ENCODE measurements around the gene DPP10.

DPP10 gene

DNA sequence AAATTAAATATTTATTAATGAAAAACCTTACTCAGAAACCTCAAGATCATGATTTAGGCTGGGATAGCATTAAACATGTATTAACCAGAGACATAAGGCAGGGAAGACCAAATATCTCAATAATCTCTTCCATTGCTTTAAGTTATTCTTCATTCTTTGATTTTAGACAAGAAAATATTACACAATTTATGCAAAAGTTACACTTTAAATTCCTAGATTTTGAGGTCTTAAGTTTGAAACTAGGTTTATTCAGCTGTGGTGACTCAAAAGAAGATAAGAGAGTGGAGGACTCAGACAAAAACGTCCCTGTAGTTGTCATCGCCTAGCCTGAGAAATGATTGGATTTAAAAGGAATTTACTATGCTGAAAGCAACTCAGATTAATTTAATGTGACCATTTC lies 1110.3 kb downstream of the DPP10 start:
- no peak for DNase-seq (ENCODE audit: low read depth, low spot score)

DNA sequence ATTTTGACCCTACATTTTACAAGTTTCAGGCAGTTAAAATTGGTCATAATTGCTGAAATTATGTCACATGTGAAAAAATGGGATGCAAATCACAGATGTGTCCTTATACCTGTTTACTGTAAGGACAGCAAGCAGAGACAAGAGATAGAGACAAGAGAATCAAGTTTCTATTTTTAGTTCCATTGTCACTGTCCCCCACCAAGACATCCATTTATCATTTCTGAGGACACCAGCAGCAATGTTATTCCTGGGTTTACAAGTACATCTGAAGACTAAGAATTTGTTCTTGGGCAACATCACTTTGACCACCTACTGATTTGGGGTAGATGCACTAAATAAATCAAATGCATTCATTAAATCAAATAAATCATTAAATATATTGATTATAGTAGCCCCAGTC lies 1111.7 kb downstream of the DPP10 start:
- DNase-seq (ENCODE audit: low read depth, low spot score), result no peak

DNA sequence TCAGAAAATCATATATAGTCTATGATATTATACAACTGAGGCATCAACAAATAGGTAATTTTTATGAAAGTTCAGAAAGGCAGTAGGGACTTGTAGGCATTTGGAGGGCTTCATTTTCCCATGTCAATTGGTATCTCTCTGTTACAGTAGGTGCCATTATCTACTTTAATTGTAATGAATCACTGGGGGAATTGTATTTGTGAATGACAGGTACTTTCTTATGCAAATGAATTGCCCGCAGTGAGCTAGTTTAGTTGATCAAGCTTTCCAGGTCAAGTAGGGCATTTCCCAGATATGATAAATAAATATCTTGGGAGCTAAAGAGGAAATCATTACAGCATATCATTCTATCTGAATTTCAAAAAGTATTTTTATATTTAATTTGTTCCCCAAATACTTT lies 1116.3 kb downstream of the DPP10 start:
- DNase-seq (ENCODE audit: low read depth, low spot score), result no peak

DNA sequence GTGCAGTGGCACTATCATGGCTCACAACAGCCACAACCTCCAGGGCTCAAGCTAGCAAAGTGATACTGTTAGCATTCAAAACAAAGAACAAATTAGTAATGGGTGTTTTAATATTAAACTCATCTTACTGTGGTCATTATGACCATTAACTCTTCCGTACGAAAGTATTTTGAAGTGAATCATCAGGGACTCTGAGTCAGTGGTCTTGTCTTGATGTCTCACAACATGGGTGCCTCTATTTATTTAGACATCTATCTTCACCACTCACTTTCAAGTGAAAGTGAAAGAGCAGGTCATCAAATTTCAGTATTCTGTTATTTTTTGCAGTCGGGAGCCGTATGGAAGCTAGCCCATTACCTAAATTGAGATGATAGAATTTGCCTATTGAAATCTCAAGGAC lies 1118.2 kb downstream of the DPP10 start:
- no peak for DNase-seq (ENCODE audit: low read depth, low spot score)

DNA sequence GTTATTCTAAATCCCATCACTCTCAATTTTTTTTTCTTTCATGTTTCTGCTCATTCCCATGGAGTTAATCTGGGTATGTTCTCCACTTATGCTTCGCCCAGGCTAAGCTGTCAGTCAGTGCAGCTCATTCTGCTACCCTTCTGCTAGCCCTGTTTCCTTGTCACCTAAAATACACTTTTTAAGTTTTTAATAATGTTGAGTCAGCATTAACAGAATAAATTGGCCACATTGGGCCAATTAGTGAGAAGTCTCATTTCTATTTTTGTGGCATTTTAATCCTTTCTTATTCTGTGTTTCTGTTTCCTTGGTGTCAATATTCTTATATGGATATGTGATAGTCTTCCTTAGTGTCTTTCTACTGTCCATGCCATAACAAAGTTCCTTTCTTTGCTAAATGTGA lies 1126.2 kb downstream of the DPP10 start:
- no peak for DNase-seq (ENCODE audit: low read depth, low spot score)

DNA sequence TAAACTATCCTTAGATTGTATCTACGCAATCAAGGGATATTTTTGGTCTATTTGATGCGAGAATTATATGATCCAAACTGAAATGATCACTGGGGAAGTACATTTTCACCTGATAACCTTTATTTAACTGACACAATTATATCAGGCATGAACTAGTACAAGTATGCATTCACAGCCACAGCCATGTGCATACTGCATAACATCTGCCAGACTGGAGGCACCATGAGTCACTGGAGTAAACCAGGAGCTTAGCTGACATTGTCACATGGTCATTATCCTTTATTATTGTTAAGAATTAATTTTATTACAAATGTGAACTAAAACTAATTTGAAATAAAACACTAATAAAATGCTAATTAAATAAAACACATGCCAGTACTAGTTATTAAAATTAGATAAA lies 1127.1 kb downstream of the DPP10 start:
- DNase-seq (ENCODE audit: low read depth, low spot score), result no peak

DNA sequence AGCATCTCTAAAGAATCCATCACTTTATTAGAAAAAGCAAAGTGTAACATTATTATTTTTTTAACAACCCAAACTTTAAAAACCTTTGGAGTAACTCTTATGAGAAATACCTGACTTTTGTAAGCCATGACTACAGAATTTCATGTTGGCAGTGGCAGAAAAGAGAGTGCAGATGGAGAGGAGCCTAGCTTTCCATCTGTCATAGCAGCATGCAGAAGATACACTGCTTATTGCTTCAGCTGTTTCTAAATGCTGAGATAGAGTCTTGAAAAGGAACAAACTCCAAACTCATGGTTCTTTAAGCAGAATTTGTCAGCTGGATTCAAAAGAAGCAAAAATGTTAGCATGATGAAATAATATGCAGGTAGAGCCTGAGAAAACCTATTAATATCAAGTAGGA lies 1130.3 kb downstream of the DPP10 start:
- DNase-seq (ENCODE audit: low read depth, low spot score), result no peak

DNA sequence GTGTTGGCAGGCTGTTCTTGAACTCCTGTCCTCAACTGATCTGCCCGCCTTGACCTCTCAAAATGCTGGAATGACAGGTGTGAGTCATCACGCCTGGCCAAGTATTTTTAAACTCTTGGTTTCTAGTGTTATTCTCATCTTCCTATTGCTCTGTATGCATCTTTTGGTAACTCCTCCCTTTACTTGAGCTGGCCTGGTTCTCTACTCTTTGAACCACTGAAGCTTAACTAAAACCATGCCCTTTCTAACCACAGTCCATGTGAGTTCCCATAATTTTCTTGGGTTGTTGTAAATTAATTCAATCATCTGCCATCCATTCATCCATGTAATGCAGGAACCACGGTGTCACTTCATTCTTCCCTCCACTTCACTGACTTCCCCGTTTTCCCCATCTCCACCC lies 1131.3 kb downstream of the DPP10 start:
- DNase-seq (ENCODE audit: low read depth, low spot score), result no peak

DNA sequence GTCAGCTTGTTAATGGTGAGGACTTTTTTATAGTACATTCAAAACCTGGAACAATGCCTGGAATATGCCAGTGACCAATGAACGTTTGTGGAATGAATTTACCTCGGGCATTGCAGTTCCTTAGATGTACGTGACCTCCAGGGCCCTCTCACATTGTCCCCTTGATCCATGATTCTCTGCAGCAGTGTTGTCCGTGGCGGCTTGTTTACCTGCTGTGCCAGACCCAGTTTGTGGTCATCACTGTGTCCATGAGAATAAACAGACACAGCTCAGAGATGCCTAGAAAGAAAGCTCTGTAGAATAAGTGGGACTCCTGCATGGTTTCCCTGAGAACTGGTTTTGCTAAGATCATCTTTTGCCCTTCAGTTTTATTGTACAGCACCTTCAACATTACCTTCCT lies 1132.2 kb downstream of the DPP10 start:
- no peak for DNase-seq (ENCODE audit: low read depth, low spot score)

DNA sequence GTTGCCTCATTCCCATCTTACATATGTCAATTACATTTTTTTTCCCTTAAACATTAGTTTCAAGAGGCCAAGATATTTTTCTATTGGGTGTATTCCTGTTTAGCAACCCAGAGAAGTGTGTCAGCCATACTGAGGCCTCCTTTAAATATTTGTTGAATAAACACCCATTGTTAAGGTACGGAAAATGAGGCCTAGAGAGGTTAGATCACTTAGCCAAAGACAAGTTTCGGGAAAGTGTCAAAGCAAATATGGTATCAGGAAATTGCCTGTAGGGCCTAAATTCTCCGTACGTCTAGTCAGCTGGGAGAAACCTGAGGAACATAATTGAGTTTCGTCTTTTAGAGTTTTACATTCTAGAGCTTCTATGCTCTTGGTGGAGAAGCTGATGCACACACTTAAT lies 1138.3 kb downstream of the DPP10 start:
- no peak for DNase-seq (ENCODE audit: low read depth, low spot score)

DNA sequence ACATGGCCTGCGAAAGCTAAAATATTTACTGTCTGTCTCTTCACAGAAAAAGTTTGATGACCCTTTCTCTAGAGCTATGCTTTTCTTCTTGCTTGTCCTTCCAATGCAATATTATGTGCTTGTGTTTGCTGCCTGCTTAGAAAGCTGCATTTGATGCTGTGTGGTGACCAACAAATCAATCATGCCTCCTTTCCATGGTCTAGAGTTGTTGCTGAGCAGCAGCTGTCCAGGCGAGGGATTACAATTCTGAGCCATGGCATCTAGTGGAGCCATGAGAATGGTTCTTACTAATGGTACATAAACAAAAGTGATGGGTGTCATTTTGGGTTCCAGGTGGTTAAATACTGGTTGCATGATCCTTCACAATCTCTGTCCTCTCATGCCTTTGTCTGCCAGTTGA lies 1142.1 kb downstream of the DPP10 start:
- no peak for DNase-seq (ENCODE audit: low read depth, low spot score)

DNA sequence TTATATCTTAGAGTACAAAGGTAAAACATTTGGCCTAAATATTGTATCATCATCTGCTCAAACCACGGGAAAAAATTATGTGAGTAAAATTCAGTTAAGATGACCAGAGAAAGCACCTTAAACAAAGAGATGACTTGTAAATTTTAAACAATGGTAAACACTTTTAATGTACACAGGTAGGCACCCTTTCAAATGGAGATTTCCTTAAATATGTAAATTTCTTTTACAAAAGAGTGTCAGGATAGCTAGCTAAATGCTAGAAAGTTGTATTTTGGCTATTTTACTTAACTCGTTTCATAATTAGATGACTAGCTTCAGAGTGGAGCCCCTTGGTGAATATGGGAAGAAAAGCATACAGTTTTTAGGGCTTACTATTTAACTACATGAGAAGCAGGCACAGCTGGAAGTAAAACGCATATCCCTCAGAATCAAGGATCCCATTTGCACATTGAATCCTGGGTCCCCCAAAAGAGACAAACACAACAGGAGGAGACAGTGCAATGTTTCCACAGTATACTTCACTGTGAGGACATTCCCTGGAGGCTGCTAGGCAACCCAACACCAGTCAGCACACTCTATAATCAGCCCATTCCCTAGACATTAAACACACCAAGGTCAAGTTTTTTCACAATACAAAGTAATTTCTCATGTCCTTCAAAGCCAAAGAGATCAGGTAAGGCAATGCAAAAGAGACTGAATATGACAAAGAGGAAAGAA lies 1154.4 kb downstream of the DPP10 start:
- no peak for DNase-seq (ENCODE audit: low read depth, low spot score)

DNA sequence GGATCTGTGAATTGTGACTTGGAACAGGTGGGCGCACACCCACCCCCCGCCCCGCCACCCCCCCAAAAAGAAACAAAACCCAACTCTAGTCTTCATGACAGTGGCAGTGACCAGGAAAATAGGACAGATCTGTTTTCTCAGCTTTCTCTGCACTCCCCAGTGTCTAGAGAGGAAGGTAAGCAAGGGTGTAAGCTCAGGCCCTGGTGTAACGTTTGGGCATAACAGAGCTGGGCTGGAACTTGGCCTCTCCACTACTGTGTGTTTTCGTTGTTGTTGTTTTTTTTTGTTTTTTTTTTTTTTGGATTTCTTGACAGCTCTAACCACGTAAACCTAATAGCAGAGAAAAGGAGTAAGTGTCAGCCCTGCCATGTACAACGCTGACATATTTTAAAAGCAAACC lies 1160.8 kb downstream of the DPP10 start:
- no peak for DNase-seq (ENCODE audit: low read depth, low spot score)

DNA sequence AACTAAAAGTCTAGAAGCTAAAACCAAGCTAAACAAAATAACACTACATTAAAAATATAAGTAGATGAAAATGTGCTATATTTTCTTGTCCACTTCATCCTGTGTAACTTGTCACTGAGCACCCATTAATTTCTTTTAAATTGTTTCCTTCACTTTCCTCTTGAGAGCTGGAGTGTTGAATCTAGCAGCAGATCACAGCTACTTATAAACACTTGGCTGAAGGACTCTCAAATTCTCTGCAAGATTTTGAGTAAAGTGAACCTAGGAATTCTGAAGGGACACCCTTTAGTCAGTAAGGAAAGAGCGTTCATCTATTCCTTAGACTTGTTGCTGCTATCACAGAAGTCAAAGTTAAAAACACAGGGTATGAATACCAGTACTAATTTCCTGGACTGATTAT lies 1163.9 kb downstream of the DPP10 start:
- DNase-seq (ENCODE audit: low read depth, low spot score), result no peak

DNA sequence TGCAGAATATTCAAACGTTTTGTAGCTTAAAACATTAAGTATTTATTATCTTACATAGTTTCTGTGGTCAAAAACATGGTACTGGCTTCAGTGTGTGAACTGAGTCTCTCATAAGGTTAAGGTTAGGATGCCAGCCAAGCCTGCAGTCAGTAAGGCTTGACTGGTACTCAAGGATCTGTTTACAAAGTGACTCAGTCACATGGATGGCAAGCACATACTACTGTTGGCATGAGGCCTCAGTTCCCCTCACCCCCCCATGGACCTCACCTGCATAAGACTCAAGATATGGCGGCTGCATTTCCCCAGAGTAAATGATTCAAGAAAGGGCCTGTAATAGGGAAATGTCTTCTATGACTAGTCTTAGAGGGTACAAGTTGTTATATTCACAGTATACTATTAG lies 1167.5 kb downstream of the DPP10 start:
- no peak for DNase-seq (ENCODE audit: low read depth, low spot score)

DNA sequence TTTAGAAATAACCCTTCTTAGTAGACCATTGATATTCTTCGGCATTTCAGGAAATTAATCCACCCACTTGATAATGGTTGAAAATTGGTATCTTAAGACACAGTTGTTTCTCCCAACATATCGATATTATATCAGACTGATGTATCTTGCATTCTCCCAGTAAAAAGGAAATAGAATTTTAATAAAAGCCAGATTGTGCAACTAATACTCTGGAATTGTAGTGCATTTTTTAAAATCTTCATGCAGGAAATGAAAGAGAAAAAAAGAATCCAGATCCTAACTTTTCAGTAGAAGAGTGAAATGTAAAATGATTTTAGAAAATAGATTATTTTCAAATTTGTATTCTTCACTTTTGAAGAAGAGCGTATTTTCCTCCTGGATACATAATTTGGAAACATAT lies 1168.4 kb downstream of the DPP10 start:
- no peak for DNase-seq (ENCODE audit: low read depth, low spot score)

DNA sequence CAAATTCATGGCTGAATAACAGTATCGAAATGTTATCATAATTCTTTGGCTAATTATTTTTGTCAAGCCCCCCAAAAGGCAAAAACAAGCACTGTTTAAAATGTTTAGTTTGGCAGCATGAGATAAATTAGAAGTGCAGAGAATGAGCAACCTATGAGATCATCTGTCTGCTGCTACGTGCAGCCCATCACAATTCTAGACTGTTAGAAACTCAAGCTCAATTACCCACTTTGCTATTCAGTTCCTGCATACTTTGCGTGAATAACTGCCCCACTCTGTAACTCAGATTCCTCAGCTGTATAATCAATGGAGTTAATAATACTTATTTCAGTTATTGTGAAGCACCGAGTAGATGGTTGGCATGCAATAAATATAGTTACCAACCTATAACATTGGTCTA lies 1181.9 kb downstream of the DPP10 start:
- no peak for DNase-seq (ENCODE audit: low read depth, low spot score)

DNA sequence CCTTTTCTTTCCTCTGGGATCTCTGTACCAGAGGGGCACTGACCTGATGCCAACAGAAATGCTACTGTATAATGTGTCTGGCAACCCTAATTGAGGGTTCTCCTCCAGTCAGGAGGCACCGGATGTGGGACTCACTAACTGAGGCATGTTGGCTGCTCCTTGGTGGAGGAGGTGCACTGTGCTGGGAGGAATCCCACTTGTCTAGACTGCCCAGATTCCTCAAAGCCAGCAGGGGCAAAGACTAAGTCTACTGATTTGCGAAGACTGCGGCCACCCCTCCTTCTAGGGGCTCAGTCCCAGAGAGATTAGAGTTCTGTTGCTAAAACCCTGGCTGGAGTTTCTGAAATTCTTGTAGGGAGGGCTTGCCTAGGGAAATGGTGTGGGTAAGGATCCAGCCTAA lies 1192.1 kb downstream of the DPP10 start:
- no peak for DNase-seq (ENCODE audit: low read depth, low spot score)

DNA sequence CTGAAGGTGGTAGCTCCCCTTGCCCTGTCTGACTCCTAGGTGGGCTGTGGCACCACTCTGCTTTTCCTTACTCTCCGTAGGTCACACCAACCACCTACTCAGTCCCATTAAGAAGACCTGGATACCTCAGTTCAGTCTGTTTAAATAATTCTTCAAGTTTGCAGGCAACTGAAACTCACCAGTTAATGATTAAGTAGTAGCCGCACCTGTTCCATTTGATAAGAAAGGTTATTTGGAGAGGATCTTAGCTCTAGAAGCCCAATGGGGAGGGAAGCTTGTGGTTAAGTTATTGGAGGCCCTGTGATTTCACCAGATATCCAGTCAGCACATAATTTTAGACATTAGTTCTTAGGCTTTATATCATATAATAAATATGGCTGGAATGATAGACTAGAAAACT lies 1193.0 kb downstream of the DPP10 start:
- no peak for DNase-seq (ENCODE audit: low read depth, low spot score)

DNA sequence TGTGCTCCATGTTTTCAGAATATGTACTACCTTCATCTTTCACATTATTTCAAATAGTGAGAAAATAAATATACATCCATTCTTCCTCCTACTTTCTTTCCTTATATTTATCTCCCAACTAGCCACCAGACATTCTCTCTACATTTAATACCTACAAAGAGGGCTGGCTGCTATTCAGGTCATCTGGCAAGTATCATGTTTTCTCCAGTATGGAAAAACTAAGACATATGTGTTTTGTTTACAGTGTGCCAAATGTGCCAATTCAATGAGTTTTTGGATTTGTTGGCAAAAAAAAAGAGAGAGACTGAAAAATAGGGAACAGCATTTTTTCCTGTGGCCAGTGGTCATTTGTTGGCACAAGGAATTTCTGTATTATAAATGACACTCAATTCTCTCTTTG lies 1207.3 kb downstream of the DPP10 start:
- DNase-seq (ENCODE audit: low read depth, low spot score), result no peak

DNA sequence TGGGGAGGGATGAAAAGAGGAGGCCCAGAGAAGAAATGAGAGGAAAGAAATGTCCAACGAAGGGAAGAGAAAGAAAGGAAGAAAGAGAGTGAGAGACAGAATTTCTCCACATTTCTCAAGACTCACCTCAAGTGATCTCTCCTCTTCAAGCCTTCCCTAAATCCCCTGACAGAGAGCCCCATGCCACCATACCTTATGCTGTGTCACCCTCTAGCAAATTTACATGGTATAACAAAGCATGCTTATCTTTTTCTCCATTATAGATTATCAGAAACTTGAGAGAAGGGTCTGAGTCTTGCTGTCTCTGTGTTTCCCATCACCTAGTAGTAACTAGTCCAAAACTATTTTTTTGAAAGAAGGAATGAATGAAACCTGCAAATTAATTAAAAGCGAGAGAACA lies 1208.4 kb downstream of the DPP10 start:
- no peak for DNase-seq (ENCODE audit: low read depth, low spot score)

DNA sequence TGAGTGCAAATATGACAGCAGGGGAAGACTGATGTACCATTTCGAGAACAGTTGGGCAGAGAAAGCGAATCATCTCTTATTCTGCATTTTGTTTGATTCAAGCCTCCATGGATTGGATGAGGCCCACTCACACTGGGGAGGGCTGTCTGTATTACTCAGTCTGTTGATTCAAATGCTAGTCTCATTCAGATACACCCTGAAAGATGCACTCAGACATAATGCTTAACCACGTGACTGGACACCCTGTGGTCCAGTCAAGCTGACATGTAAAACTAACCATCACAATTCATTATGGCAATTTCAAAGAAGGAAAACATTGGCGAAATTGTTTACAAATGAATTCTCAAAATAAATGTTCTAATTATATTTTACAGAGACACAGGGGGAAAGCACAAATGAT lies 1210.2 kb downstream of the DPP10 start:
- DNase-seq (ENCODE audit: low read depth, low spot score), result no peak

DNA sequence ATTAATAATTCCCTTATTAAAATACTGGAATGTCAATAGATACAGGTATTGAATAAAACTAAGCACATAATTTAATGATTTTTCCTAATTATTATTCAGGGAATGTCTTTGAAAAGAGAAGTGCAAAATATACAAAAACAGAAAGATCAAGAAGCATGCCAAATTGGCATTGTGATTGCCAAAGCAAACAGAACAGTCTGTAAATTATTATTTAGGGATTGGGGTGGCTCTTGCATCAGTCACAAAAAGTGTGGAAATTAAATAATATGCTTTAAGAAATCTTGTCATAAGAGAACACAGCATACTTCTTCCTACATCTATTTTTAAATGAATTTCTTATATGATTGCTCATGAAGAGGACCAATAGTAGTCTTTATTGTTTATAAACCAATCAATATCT lies 1211.9 kb downstream of the DPP10 start:
- DNase-seq (ENCODE audit: low read depth, low spot score), result no peak

DNA sequence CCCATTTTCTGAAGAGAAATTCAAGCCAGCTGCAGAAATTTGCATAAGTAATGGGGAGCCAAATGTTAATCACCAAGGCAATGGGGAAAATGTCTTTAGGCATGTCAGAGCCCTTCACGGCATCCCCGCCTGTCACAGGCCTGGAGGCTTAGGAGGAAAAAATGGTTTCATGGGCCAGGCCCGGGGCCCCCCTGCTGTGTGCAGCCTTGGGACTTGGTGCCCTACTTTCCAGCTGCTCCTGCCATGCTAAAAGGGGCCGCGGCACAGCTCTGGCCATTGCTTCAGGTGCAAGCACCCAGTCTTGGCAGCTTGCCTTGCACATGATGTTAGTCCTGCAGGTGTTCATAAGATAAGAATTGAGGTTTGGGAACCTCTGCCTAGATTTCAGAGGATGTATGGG lies 1235.7 kb downstream of the DPP10 start:
- no peak for DNase-seq (ENCODE audit: low read depth, low spot score)

All from smooth muscle cell of the brain vasculature (primary cell).